A549 (cell line): ENCODE data around the gene CDK5RAP2. TPM values are rescaled to one million over a fixed set of nuclear protein-coding genes. Genes with fewer than 3 reads are reported as not detected.
"Not testable (repeated sequence)": the region's sequence is repeated elsewhere in the genome, so short reads cannot be mapped to it uniquely, and the experiment has no call there.

Experiments used
- ATAC-seq, 2 experiments: fragments of 200-7000 bp in 1 of 2; fragments of >200 bp in 1 of 2; cut with Nextera tagmentation in 1 of 2; cut with Tn5 transposase in 1 of 2; 3 replicates each; pipeline versions ENCODE4 v1.8.0 to v1.9.1; 2018 to 2020; ENCODE audit warnings: mild to moderate bottlenecking in 1 of 2, moderate library complexity in 1 of 2
- CTCF ChIA-PET: fragments of 300-600 bp; sonication (Branson Sonifier 250); formaldehyde crosslinking; extraction: SDS; loops from one replicate; lab custom pipeline; 2021; ENCODE audit warnings: antibody characterized with exemption, inconsistent platforms; lab: Yijun Ruan, JAX
- POLR2A ChIA-PET: fragments of 350-600 bp; formaldehyde crosslinking; extraction: SDS; loops from one replicate; lab custom pipeline; 2021; ENCODE audit warnings: antibody characterized with exemption, inconsistent platforms; lab: Yijun Ruan, JAX
- DNase-seq, 2 experiments: peaks; one replicate each; pipeline versions ENCODE4 v3.0.0 to v3.0.0-alpha.2; 2011 to 2016; ENCODE audit warnings: low read depth in 1 of 2, low spot score in 1 of 2
- FAIRE-seq: peaks from 2 replicates; lab custom pipeline; 2011; peaks lifted over from hg19 to GRCh38; lab: Jason Lieb, UNC
- H3K27ac ChIP-seq, 2 experiments: fragments of >200 bp; sonication (Bioruptor Twin); formaldehyde crosslinking; 3 replicates each; pipeline ENCODE4 v1.5.1; 2016 to 2017
- H3K4me1 ChIP-seq: fragments of >200 bp; sonication (Bioruptor Twin); formaldehyde crosslinking; 3 replicates; pipeline ENCODE4 v1.6.1; 2016
- H3K4me2 ChIP-seq: fragments of >200 bp; sonication (Bioruptor Twin); formaldehyde crosslinking; 3 replicates; pipeline ENCODE4 v1.6.1; 2016
- H3K4me3 ChIP-seq: fragments of >200 bp; sonication (Bioruptor Twin); formaldehyde crosslinking; 3 replicates; pipeline ENCODE4 v1.5.1; 2016
- H3K9me3 ChIP-seq: fragments of >200 bp; sonication (Bioruptor Twin); formaldehyde crosslinking; 3 replicates; pipeline ENCODE4 v1.6.1; 2016
- CEBPB ChIP-seq, 2 experiments: fragments of >200 bp in 1 of 2; sonication (Bioruptor Twin) in 1 of 2; formaldehyde crosslinking in 1 of 2; IDR thresholded peaks; 2 replicates each; pipeline ENCODE4 v1.6.1; 2012 to 2016
- CHD2 ChIP-seq: fragments of 150-350 bp; IDR thresholded peaks from 2 replicates; pipeline ENCODE4 v1.6.1; 2014; ENCODE audit warnings: low read length; ENCODE audit not compliant: partially characterized antibody
- EHF ChIP-seq: fragments of 250-450 bp; sonication (Bioruptor Pico); IDR thresholded peaks from 2 replicates; pipeline ENCODE4 v1.5.0; 2020; ENCODE audit warnings: mild to moderate bottlenecking
- ELK1 ChIP-seq: fragments of 150-350 bp; IDR thresholded peaks from 2 replicates; pipeline ENCODE4 v1.6.1; 2014; ENCODE audit warnings: low read depth, mild to moderate bottlenecking, low read length
- FOSB ChIP-seq: fragments of 250-450 bp; sonication (Bioruptor Pico); IDR thresholded peaks from 2 replicates; pipeline ENCODE4 v1.5.0; 2020; ENCODE audit warnings: mild to moderate bottlenecking, moderate library complexity
- FOXS1 ChIP-seq: fragments of 250-450 bp; sonication (Bioruptor Pico); IDR thresholded peaks from 2 replicates; pipeline ENCODE4 v1.5.0; 2020; ENCODE audit warnings: mild to moderate bottlenecking, moderate library complexity
- GATA3 ChIP-seq: IDR thresholded peaks from 2 replicates; pipeline ENCODE4 v1.6.1; 2012; ENCODE audit warnings: borderline replicate concordance
- NPAS2 ChIP-seq: fragments of 250-450 bp; sonication (Bioruptor Pico); IDR thresholded peaks from 2 replicates; pipeline ENCODE4 v1.8.0; 2022; ENCODE audit warnings: mild to moderate bottlenecking, moderate library complexity, borderline replicate concordance
- RAD21 ChIP-seq, 2 experiments: fragments of >200 bp in 1 of 2; sonication (Bioruptor Twin) in 1 of 2; formaldehyde crosslinking in 1 of 2; IDR thresholded peaks in 1 of 2; conservative IDR thresholded peaks in 1 of 2; 2 replicates in 1 of 2; 3 replicates in 1 of 2; pipeline ENCODE4 v1.6.1; 2012 to 2018; ENCODE audit warnings: inconsistent platforms in 1 of 2
- RCOR1 ChIP-seq: fragments of 150-350 bp; IDR thresholded peaks from 2 replicates; pipeline ENCODE4 v1.6.1; 2014; ENCODE audit warnings: antibody characterized with exemption, low read length, low read depth
- SREBF2 ChIP-seq: fragments of 450-650 bp; IDR thresholded peaks from 2 replicates; pipeline ENCODE4 v1.6.1; 2014; ENCODE audit warnings: mild to moderate bottlenecking, moderate library complexity
- ZSCAN20 ChIP-seq: fragments of 250-450 bp; sonication (Bioruptor Pico); IDR thresholded peaks from 2 replicates; pipeline ENCODE4 v1.8.0; 2022; ENCODE audit warnings: mild to moderate bottlenecking, moderate library complexity
- WGBS: methylation state at CpG from one replicate; pipeline ENCODE4 v1.1.6; 2017; ENCODE audit errors: missing lambda C conversion rate; 5-methylcytosine and 5-hydroxymethylcytosine counted together
- polyA plus RNA-seq, 4 experiments: library from polyadenylated mRNA; depleted of rRNA in 3 of 4; stranded (reverse); fragments of >200 nt; fragmentation: RNase III in 1 of 4; extraction: RNeasy Plus Mini Kit Qiagen cat#74134 plus additional on column Dnase treatment in 1 of 4; gene quantifications; 2 replicates in 3 of 4; 3 replicates in 1 of 4; pipeline ENCODE4 v1.2.3, GENCODE V29; 2011 to 2017
- TF ChIP-seq, protein P1 (sequence below): fragments of >200 bp; sonication (Bioruptor Twin); formaldehyde crosslinking; IDR thresholded peaks from 3 replicates; pipeline ENCODE4 v1.5.1; 2016
- TF ChIP-seq, protein P2 (sequence below): fragments of 250-450 bp; sonication (Bioruptor Pico); IDR thresholded peaks from 2 replicates; pipeline ENCODE4 v1.5.0; 2021; ENCODE audit warnings: mild to moderate bottlenecking, moderate library complexity, borderline replicate concordance

Gene CDK5RAP2
- polyA plus RNA-seq, 2 of the 4 experiments (the other 2 are of a cell fraction) = 29.1 to 44.6 TPM

DNA sequence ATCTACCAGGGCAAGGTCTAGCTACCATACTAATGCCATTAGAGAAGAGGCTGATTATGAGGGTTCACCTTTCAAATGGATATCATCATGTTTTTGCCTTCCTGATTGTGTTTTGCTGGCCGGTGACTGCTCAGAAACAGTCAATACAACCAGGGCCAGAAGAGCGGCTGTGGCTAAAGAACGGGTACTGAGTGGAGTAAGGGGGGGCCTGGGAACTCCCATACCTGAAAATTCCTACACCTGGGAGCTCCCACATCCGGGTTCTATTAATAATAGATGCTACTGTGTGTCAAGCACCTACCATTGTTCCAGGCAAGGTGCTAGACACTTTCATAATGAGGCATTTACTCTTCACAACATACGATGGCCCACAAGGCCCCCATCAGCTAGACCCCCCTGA is 79.2 kb downstream of the CDK5RAP2 start (continued):
- no peak for TF ChIP-seq ZSCAN20 (CRISPR knock-in tag)
- TF ChIP-seq, protein P1, sequence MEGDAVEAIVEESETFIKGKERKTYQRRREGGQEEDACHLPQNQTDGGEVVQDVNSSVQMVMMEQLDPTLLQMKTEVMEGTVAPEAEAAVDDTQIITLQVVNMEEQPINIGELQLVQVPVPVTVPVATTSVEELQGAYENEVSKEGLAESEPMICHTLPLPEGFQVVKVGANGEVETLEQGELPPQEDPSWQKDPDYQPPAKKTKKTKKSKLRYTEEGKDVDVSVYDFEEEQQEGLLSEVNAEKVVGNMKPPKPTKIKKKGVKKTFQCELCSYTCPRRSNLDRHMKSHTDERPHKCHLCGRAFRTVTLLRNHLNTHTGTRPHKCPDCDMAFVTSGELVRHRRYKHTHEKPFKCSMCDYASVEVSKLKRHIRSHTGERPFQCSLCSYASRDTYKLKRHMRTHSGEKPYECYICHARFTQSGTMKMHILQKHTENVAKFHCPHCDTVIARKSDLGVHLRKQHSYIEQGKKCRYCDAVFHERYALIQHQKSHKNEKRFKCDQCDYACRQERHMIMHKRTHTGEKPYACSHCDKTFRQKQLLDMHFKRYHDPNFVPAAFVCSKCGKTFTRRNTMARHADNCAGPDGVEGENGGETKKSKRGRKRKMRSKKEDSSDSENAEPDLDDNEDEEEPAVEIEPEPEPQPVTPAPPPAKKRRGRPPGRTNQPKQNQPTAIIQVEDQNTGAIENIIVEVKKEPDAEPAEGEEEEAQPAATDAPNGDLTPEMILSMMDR = no peak

GRCh38 chr9:120497865-120498264 is 82.1 kb downstream of the CDK5RAP2 start:
- POLR2A ChIA-PET, ATAC-seq: not testable (repeated sequence)

DNA sequence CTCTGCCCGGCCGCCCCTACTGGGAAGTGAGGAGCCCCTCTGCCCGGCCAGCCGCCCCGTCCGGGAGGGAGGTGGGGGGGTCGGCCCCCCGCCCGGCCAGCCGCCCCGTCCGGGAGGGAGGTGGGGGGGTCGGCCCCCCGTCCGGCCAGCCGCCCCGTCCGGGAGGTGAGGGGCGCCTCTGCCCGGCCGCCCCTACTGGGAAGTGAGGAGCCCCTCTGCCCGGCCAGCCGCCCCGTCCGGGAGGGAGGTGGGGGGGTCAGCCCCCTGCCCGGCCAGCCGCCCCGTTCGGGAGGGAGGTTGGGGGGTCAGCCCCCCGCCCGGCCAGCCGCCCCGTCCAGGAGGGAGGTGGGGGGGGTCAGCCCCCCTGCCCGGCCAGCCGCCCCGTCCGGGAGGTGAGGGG is 83.5 kb downstream of the CDK5RAP2 start:
- POLR2A ChIA-PET, CTCF ChIA-PET, FAIRE-seq, H3K4me2 ChIP-seq, H3K9me3 ChIP-seq, DNase-seq, ATAC-seq, H3K4me1 ChIP-seq, H3K27ac ChIP-seq, H3K4me3 ChIP-seq: not testable (repeated sequence)
- no CpG with 5 or more reads among the region's 37 CpGs for WGBS

More at GRCh38 chr9:120497865-120498264, 82.1 kb downstream of the CDK5RAP2 start:
- H3K4me2 ChIP-seq, FAIRE-seq, H3K4me3 ChIP-seq, DNase-seq, H3K27ac ChIP-seq, H3K9me3 ChIP-seq, H3K4me1 ChIP-seq: not testable (repeated sequence)
- WGBS = 92% methylated on average over 5 of the region's 5 CpGs
- CTCF ChIA-PET = interaction anchor here (1.2 kb wide), 1 partner anchor 15 kb away, joined by 3 read pairs; no protein-coding TSS in a partner anchor

DNA sequence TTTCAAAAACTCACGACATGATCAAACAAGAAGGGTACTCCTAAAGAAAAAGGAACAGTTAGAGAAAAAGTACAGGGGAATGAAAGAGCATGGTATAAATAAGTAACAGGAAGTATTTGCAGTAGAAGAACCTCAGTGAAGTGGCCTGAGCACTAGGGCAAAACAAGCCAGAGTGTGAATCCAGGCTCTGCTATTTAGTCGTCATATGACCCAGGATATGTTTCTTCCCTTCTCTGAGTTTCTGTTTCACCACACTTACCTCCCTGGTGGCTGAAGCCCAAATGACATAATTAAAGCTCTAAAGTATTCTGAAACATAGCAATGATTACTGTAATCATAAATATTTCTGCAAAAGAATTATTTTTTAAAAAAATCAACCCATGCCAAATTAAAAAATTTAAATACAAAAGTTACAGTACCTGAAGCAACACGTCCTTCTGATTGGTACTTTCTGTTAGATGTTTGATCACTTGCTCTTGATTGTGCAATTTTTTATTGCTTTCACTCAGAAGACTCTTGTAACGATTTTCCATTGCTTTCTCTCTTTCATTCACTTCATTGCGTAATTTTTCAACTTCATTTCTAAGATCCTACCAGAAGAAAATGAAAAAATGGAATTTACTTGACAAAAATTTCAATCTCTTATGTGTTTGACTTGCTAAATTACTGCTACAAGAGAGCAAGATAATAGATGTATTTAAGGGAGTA is 88.9 kb downstream of the CDK5RAP2 start:
- no peaks in the 10 kb centered on the region for H3K9me3 ChIP-seq
- DNase-seq = no peak
- TF ChIP-seq SREBF2 (no peak), CEBPB (IDR thresholded peaks at IDR 0.05) (peak; percentile 45 to 67; a peak in 3 of 4 replicates), EHF (CRISPR knock-in tag) (no peak)
- ChIA-PET CTCF (interaction anchor here (1.0 to 3.1 kb wide), 2 partner anchors 14 to 40 kb away, joined by 3 to 14 read pairs; no protein-coding TSS in a partner anchor), POLR2A (no interaction called here)
- no peak for ATAC-seq
- WGBS = 90% methylated on average over 5 of the region's 5 CpGs
- H3K4me3 ChIP-seq = no peak overlapping the region
- H3K4me2 ChIP-seq = no peak overlapping the region
- FAIRE-seq = no peak
- no peak overlapping the region for H3K27ac ChIP-seq
- peaks cover 10% of the 10 kb centered on the region for H3K4me1 ChIP-seq

DNA sequence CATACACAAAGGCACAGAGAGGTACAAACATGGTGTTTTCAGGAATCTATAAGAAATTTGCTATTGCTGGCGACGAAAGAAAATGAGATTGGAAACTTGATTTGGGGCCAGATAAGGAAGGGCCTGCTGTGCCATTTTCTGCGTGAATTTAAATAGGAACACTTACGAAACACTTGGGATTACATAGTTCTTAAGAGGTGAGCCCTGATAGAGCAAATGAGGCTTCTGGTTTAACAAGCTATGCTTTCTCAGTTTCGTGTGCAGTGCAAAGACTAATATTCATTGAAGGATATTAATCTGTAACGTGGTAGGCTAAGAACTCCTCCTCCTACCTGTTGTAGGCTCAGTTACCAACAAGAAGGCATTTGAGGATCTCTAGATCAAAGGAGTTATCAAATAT is 93.1 kb downstream of the CDK5RAP2 start:
- CTCF ChIA-PET = interaction anchor here (1.0 kb wide), 1 partner anchor 9 kb away, joined by 5 read pairs; no protein-coding TSS in a partner anchor

More for the DNA sequence above, 93.1 kb downstream of the CDK5RAP2 start:
- no peaks in the 10 kb centered on the region for H3K9me3 ChIP-seq
- TF ChIP-seq RAD21 (conservative IDR thresholded peaks at IDR 0.05 in 1 of 2, IDR thresholded peaks at IDR 0.05 in 1 of 2) (no peak), FOSB (CRISPR knock-in tag) (no peak), ELK1 (no peak), CHD2 (no peak), RCOR1 (no peak), FOXS1 (CRISPR knock-in tag) (no peak), GATA3 (no peak), NPAS2 (CRISPR knock-in tag) (no peak)
- TF ChIP-seq, protein P2, sequence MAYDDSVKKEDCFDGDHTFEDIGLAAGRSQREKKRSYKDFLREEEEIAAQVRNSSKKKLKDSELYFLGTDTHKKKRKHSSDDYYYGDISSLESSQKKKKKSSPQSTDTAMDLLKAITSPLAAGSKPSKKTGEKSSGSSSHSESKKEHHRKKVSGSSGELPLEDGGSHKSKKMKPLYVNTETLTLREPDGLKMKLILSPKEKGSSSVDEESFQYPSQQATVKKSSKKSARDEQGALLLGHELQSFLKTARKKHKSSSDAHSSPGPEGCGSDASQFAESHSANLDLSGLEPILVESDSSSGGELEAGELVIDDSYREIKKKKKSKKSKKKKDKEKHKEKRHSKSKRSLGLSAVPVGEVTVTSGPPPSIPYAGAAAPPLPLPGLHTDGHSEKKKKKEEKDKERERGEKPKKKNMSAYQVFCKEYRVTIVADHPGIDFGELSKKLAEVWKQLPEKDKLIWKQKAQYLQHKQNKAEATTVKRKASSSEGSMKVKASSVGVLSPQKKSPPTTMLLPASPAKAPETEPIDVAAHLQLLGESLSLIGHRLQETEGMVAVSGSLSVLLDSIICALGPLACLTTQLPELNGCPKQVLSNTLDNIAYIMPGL (CRISPR knock-in tag) = no peak
- no peak for FAIRE-seq
- 0 out of 6 replicates have a peak overlapping the region, but pooled peaks of 1 of the 2 experiments have one; percentile 14 for H3K27ac ChIP-seq
- DNase-seq = no peak
- POLR2A ChIA-PET = no interaction called here
- H3K4me2 ChIP-seq = peak overlapping the region; percentile 34; the same call in 2 of the 3 replicates
- H3K4me3 ChIP-seq = no peak overlapping the region
- WGBS = 89% methylated on average over 6 of the region's 6 CpGs
- ATAC-seq = no peak
- peaks cover 12% of the 10 kb centered on the region for H3K4me1 ChIP-seq
